ENCODE results near the gene AOPEP. TPM values are rescaled to one million over a fixed set of nuclear protein-coding genes. Genes with fewer than 3 reads are reported as not detected.

AOPEP gene
- total and polyA plus RNA-seq, 3 donors from 2014 or later = 31.4 to 95.0 (median 80.4) TPM

DNA sequence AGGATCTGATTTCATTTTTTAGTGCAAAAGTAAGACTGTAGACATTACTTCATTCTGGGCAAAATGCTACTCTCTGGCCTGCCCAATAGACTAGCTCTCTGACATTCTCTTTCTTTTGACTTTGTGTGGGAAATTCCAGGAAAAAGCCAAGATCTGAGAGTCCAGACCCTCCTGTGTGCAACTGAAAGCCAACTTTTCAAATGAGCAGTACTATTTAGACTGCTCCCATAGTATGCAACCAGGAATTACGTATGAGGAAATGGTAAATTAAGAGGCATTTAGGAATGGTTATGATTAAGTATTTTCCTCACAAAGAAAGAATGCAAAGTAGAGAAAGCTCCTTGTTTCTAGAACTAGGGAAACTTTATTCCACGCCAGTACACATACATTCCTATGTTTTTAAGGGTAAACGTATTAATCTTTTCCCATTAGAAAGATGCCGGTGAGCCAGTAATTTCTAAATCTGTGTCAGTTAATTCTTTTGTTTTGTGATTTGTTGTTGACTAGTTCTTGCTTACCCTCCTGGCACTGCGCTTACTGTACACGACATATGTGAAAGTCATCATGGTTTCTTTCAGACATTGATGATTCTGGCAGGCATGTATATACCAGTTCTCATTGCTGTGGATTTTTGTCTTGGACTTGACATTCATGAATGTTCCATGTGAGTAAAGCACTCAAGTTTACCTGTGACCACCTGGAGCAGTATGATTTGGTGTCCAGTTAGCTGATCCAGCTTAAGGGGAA, 56.0 kb downstream of the AOPEP start:
- no peak for TF ChIP-seq POLR2A (IDR thresholded peaks at IDR 0.05)
- TF ChIP-seq, protein P1, sequence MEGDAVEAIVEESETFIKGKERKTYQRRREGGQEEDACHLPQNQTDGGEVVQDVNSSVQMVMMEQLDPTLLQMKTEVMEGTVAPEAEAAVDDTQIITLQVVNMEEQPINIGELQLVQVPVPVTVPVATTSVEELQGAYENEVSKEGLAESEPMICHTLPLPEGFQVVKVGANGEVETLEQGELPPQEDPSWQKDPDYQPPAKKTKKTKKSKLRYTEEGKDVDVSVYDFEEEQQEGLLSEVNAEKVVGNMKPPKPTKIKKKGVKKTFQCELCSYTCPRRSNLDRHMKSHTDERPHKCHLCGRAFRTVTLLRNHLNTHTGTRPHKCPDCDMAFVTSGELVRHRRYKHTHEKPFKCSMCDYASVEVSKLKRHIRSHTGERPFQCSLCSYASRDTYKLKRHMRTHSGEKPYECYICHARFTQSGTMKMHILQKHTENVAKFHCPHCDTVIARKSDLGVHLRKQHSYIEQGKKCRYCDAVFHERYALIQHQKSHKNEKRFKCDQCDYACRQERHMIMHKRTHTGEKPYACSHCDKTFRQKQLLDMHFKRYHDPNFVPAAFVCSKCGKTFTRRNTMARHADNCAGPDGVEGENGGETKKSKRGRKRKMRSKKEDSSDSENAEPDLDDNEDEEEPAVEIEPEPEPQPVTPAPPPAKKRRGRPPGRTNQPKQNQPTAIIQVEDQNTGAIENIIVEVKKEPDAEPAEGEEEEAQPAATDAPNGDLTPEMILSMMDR (IDR thresholded peaks at IDR 0.05) = no peak
- H3K27ac ChIP-seq = no peak overlapping the region
- no peaks in the 10 kb centered on the region for H3K9me3 ChIP-seq
- H3K4me3 ChIP-seq = no peak overlapping the region
- 86 to 89% methylated on average over 6 of the region's 6 CpGs for WGBS, 2 donors
- no peak for DNase-seq
- H3K4me1 ChIP-seq = peaks cover 6% of the 10 kb centered on the region
- no peaks in the 10 kb centered on the region for H3K27me3 ChIP-seq
- H3K36me3 ChIP-seq (ENCODE audit: low read depth, missing control alignments) = no peaks in the 10 kb centered on the region
- intact Hi-C loops (cut with DNase I; ENCODE audit: low total_unique reads) = loop anchor here (10.0 kb wide), 1 partner anchor 342 kb away; no protein-coding TSS in a partner anchor

DNA sequence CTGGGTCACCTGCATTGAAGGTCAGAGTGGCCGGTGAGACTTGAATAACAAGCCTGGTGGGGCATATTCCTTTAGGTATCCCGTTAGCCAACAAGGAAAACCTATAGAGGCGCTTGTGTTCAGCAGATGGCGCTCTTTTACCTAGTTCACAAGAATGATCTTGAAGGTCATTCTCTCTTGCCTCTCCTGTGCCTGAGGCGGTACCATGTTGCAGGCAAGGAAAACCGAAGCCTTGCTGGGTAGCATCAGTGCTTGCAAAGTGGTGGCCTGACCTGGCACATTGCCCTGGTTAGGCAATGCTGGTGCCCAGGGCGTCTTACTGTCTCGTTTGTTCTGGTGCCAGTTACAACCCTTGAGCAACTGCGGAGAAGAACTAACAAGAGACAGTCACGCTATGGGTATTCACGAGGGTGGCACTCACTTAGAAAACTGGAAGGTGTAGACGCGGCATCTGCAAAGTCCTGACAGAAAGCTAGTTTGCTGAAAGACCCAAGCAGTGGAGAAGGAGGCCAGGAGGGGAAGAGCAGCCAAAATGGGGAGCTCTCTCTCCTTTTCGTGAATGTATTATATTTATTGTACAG, 56.7 kb downstream of the AOPEP start:
- Histone ChIP-seq H3K4me3 (no peak overlapping the region), H3K36me3 (ENCODE audit: low read depth, missing control alignments) (no peaks in the 10 kb centered on the region), H3K27me3 (no peaks in the 10 kb centered on the region), H3K27ac (no peak overlapping the region), H3K4me1 (peaks cover 6% of the 10 kb centered on the region), H3K9me3 (no peaks in the 10 kb centered on the region)
- TF ChIP-seq POLR2A (IDR thresholded peaks at IDR 0.05) = no peak
- TF ChIP-seq, protein P1 (IDR thresholded peaks at IDR 0.05) = peak; percentile 37 to 58 (median 45)
- intact Hi-C loops (cut with DNase I; ENCODE audit: low total_unique reads) = loop anchor here (10.0 kb wide), 1 partner anchor 342 kb away; no protein-coding TSS in a partner anchor
- 69 to 73% methylated on average over 14 of the region's 14 CpGs for WGBS, 2 donors
- DNase-seq = peak; percentile 87

DNA sequence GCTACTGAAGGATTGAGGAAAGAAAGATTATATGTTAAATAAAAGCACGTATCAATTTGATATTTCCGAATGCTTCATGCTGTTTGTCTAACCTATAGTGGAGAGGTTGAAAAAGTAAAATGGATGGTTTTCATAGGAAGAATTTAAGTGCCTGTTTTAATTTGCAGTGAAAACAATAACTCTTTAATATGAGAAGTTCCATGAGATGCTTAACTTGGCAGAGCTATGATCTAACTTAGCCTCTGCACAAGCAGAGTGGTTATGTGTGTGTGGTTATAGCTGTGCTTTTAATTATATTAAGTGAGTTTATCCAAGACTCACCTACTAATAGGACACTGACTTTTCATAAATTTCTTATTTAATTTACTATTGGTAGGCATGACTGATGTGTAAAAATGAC, 57.4 kb downstream of the AOPEP start:
- 88 to 97% methylated on average over 2 of the region's 2 CpGs for WGBS, 2 donors
- H3K36me3 ChIP-seq (ENCODE audit: low read depth, missing control alignments) = no peaks in the 10 kb centered on the region
- H3K4me1 ChIP-seq = peaks cover 6% of the 10 kb centered on the region
- DNase-seq = no peak
- no peak overlapping the region for H3K4me3 ChIP-seq
- TF ChIP-seq POLR2A (IDR thresholded peaks at IDR 0.05) = no peak
- TF ChIP-seq, protein P1 (IDR thresholded peaks at IDR 0.05) = no peak
- intact Hi-C loops (cut with DNase I; ENCODE audit: low total_unique reads) = loop anchor here (10.0 kb wide), 1 partner anchor 341 kb away; no protein-coding TSS in a partner anchor
- H3K9me3 ChIP-seq = no peaks in the 10 kb centered on the region
- H3K27ac ChIP-seq = no peak overlapping the region
- H3K27me3 ChIP-seq = no peaks in the 10 kb centered on the region

DNA sequence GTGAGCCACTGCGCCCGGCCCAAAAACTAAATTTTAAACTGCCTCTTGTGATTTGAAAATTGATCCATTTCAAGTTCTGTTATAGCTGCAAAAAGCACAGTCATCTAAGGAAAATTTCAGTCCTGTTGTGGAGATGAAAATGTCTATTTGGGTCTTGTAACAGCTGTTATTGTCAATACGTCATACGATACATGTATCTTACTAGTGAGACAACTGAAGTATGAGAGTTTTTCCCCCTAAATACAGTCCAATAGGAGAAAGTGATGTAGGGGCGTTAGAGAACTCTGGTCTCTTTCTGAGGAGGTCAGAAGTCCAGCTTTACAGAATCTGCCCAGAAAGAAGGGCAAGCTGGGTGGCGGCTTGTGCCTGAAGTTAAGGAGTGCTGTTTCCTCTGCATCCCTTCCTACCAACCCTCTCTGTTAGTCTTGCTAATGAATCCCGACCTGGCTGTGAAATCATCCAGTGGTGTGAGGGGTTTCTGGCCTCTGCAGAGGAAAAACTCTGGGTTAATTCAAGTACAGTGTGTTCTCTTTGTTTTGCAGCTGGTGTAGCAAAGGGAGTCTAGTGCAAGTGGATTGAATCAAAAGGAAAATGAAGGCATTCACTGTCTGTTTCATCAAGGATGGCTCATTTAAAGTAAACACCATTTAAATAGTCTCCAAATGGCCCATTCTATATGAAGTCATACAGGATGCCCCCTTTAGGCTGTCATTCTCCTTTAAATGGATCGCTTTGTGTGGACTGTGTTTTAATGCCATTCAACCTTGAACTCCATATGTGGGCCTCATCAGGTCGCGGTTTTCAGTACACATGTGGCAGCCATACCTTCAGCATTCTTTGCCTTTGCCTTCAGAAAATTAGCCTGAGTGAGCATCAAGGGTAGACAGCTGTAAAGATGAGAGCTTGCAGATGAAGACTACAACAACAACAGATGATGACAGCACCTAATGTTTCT, 59.0 kb downstream of the AOPEP start:
- Histone ChIP-seq H3K4me1 (peaks cover 6% of the 10 kb centered on the region), H3K27me3 (no peaks in the 10 kb centered on the region), H3K36me3 (ENCODE audit: low read depth, missing control alignments) (no peaks in the 10 kb centered on the region), H3K27ac (no peak overlapping the region), H3K4me3 (no peak overlapping the region), H3K9me3 (no peaks in the 10 kb centered on the region)
- 72 to 80% methylated on average over 10 of the region's 10 CpGs for WGBS, 2 donors
- DNase-seq = no peak
- intact Hi-C loops (cut with DNase I; ENCODE audit: low total_unique reads) = loop anchor here (10.0 kb wide), 1 partner anchor 339 kb away; no protein-coding TSS in a partner anchor
- TF ChIP-seq POLR2A (IDR thresholded peaks at IDR 0.05) = no peak
- TF ChIP-seq, protein P1 (IDR thresholded peaks at IDR 0.05) = no peak

Measured in testis (tissue), 3 donors.